Astrocyte of the spinal cord (primary cell): ENCODE results near the gene LDLRAD4.

ENCODE experiments used
- DNase-seq: peaks from one replicate; pipeline ENCODE4 v3.0.0; 2011; ENCODE audit warnings: low read depth, low spot score
- H3K4me3 ChIP-seq: 2 replicates; pipeline ENCODE4 v1.5.1; 2011; ENCODE audit warnings: low read depth, mild to moderate bottlenecking, low read length, moderate library complexity
- in situ Hi-C: cut with HindIII; loops from 2 replicates; pipeline ENCODE4 v1.10.0; 2017; ENCODE audit warnings: low sequenced_read_pairs
- TF ChIP-seq, protein P1 (sequence below): IDR thresholded peaks from 2 replicates; pipeline ENCODE4 v1.5.1; 2012; ENCODE audit warnings: low read depth, mild to moderate bottlenecking, low read length, inconsistent platforms

LDLRAD4 gene

GRCh38 chr18:13542520-13542847 is 323.9 kb downstream of the LDLRAD4 start:
- TF ChIP-seq, protein P1, sequence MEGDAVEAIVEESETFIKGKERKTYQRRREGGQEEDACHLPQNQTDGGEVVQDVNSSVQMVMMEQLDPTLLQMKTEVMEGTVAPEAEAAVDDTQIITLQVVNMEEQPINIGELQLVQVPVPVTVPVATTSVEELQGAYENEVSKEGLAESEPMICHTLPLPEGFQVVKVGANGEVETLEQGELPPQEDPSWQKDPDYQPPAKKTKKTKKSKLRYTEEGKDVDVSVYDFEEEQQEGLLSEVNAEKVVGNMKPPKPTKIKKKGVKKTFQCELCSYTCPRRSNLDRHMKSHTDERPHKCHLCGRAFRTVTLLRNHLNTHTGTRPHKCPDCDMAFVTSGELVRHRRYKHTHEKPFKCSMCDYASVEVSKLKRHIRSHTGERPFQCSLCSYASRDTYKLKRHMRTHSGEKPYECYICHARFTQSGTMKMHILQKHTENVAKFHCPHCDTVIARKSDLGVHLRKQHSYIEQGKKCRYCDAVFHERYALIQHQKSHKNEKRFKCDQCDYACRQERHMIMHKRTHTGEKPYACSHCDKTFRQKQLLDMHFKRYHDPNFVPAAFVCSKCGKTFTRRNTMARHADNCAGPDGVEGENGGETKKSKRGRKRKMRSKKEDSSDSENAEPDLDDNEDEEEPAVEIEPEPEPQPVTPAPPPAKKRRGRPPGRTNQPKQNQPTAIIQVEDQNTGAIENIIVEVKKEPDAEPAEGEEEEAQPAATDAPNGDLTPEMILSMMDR: no peak
- DNase-seq: no peak
- in situ Hi-C loops: no loop called here
- H3K4me3 ChIP-seq: no peak overlapping the region

- no peak overlapping the region for H3K4me3 ChIP-seq
- TF ChIP-seq, protein P1: no peak
- no peak for DNase-seq
- in situ Hi-C loops: no loop called here
Observed at GRCh38 chr18:13543144-13543543, 324.6 kb downstream of the LDLRAD4 start.

- in situ Hi-C loops: no loop called here
- H3K4me3 ChIP-seq: no peak overlapping the region
- TF ChIP-seq, protein P1: no peak
- DNase-seq: no peak
Observed at GRCh38 chr18:13543811-13544732, 325.5 kb downstream of the LDLRAD4 start.

- DNase-seq: no peak
- in situ Hi-C loops: no loop called here
- no peak overlapping the region for H3K4me3 ChIP-seq
- TF ChIP-seq, protein P1: no peak
Observed at GRCh38 chr18:13544953-13545352, 326.4 kb downstream of the LDLRAD4 start.

- TF ChIP-seq, protein P1: no peak
- no peak overlapping the region for H3K4me3 ChIP-seq
- DNase-seq: no peak
- in situ Hi-C loops: no loop called here
Observed at GRCh38 chr18:13545514-13545913, 327.0 kb downstream of the LDLRAD4 start.

DNA sequence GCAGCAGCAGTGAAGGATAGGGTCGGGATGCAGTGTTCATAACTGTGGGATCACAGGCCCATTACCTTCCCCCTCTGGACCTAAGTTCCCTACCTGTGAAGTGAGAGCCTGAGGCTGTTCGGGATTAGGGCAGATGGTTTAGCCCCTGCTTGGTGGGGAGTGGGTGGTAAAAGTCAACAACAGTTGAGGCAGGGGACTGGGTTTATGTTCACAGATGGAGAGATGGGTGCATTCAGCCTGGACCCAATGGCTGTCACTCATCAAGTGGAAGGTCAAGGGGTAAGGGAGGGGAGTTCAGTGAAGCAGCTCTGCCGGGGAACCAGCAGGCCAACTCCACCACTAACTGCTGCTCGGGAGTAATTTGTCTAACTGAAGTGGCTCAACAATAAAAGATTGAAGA is 327.4 kb downstream of the LDLRAD4 start:
- DNase-seq: no peak
- in situ Hi-C loops: no loop called here
- TF ChIP-seq, protein P1: no peak
- no peak overlapping the region for H3K4me3 ChIP-seq
